GM13977 (cell line): ENCODE data around the gene UGT1A5.

Source experiments
- DNase-seq: peaks from one replicate; pipeline ENCODE4 v3.0.0; 2012; ENCODE audit warnings: low spot score
- CTCF ChIP-seq: IDR thresholded peaks from 2 replicates; pipeline ENCODE4 v1.5.1; 2012; ENCODE audit warnings: mild to moderate bottlenecking, control low read depth; ENCODE audit not compliant: insufficient read depth; ENCODE audit errors: extremely low read depth, missing control alignments
- in situ Hi-C: fragments of 300-500 bp; cut with MboI; formaldehyde crosslinking; loops from one replicate; pipeline ENCODE4 v1.12.0; 2022; ENCODE audit warnings: low sequenced_read_pairs, low pct_unique_long_range_greater_than_20kb, mixed read lengths, inconsistent platforms; ENCODE audit not compliant: unreplicated experiment

The UGT1A5 gene

DNA sequence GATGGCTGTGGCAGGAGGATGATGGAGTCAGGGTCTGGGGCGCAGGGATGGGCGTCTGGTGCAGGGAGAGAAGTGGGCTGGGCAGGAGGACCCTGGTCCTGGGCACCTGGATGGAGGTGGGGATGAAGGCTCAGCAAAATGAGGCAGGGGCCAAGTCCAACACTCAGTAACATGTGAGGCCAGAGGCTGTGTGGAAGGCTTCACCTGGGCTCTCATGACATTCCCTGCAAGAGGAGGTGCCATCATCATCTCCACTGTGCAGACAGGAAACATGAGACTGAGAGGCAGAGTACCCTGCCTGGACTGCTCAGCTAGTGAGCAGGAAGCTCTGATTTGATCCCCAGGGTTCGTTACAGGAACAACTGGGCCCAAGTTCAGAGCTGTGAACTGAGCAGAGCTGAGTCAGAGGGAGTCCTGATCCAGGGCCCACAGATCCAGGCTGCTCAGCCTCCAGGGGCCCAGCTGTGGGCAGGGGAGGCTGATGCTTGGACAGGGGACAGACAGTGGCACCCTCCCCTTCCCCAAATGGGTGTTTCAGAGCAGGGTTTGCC lies 104.7 kb downstream of the UGT1A5 start:
- no peak for TF ChIP-seq CTCF
- DNase-seq = no peak
- in situ Hi-C loops = no loop called here

GRCh38 chr2:233817995-233818638 lies 105.4 kb downstream of the UGT1A5 start:
- in situ Hi-C loops = no loop called here
- TF ChIP-seq CTCF = no peak
- no peak for DNase-seq

DNA sequence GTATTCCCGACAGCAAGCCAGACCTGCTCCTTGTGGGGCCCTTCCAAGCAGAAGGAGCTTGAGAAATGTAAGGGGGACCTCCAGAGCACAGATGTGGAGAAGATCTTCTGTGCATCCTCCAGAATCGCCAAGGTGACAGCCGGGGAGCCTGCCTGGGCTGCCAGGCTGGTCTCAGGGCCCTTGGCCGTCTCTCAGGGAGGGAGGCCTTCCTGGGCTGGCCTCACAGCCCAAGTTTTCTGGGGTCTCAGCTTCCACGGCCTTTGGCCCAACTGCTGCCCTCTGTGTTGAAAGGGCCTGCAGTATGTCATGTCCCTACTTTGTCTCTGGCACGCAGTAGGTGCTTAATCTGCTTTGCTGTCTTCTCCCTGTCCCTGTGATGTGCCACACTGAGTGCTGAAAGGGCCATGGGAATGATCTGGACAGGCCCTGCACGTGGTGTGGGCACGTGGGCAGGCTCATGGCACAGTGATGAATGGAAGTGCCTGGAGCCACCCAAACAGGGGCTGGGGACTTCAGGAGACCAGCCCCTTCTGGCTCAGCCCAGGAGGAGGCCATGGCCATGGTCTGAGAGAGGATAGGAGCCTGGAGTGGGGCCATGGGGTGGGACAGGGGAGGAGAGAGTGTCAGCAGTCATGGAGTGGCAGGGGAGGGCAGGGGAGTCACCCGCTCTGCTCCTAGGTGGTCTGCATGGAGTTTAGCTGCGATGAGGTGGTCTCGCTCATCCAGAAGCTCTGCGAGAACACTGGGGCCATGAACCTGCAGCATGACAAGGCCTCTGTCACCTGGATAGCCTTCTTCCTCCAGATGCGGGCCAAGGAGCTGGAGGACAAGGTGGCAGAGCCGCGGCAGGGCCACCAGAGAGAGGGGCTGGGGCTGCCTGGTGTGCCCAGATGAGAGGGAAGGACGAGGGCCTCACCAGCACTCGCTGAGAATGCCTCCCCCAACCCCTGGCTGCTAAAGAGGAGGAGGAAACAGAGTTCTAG lies 106.2 kb downstream of the UGT1A5 start:
- in situ Hi-C loops = no loop called here
- no peak for DNase-seq

GRCh38 chr2:233819884-233820773 lies 107.4 kb downstream of the UGT1A5 start:
- TF ChIP-seq CTCF = no peak
- DNase-seq = no peak
- in situ Hi-C loops = no loop called here

More for the DNA sequence above, 106.2 kb downstream of the UGT1A5 start:
- no peak for TF ChIP-seq CTCF

GRCh38 chr2:233820774-233821105 lies 108.0 kb downstream of the UGT1A5 start:
- in situ Hi-C loops = no loop called here
- no peak for TF ChIP-seq CTCF
- DNase-seq = no peak

GRCh38 chr2:233821196-233821595 lies 108.5 kb downstream of the UGT1A5 start:
- DNase-seq = no peak
- no peak for TF ChIP-seq CTCF
- in situ Hi-C loops = no loop called here
